GM23248 (cell line): ENCODE measurements around the gene KCNJ13.

Experiments
- EZH2 ChIP-seq: fragments of 200-600 bp; sonication (generic); IDR thresholded peaks from 2 replicates; pipeline ENCODE4 v1.6.1; 2018; ENCODE audit warnings: antibody characterized with exemption, mild to moderate bottlenecking; ENCODE audit not compliant: insufficient read depth, poor library complexity, severe bottlenecking
- EZH2phosphoT487 ChIP-seq: fragments of 200-600 bp; sonication (generic); IDR thresholded peaks from 2 replicates; pipeline ENCODE4 v1.6.1; 2018; ENCODE audit warnings: antibody characterized with exemption, moderate library complexity, mild to moderate bottlenecking, low read depth; ENCODE audit not compliant: insufficient read depth

GRCh38 chr2:232802091-232802490 lies 25.7 kb upstream of the KCNJ13 start:
- TF ChIP-seq EZH2 (no peak), EZH2phosphoT487 (no peak)
